ENCODE data around the gene CA11.

DNA sequence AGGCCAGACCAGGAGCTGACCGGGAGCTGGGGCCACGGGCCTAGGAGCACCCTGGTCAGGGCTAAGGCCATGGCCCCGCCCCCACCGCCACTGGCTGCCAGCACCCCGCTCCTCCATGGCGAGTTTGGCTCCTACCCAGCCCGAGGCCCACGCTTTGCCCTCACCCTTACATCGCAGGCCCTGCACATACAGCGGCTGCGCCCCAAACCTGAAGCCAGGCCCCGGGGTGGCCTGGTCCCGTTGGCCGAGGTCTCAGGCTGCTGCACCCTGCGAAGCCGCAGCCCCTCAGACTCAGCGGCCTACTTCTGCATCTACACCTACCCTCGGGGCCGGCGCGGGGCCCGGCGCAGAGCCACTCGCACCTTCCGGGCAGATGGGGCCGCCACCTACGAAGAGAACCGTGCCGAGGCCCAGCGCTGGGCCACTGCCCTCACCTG is 20.1 kb downstream of the CA11 start:
- TF ChIP-seq, protein P1, sequence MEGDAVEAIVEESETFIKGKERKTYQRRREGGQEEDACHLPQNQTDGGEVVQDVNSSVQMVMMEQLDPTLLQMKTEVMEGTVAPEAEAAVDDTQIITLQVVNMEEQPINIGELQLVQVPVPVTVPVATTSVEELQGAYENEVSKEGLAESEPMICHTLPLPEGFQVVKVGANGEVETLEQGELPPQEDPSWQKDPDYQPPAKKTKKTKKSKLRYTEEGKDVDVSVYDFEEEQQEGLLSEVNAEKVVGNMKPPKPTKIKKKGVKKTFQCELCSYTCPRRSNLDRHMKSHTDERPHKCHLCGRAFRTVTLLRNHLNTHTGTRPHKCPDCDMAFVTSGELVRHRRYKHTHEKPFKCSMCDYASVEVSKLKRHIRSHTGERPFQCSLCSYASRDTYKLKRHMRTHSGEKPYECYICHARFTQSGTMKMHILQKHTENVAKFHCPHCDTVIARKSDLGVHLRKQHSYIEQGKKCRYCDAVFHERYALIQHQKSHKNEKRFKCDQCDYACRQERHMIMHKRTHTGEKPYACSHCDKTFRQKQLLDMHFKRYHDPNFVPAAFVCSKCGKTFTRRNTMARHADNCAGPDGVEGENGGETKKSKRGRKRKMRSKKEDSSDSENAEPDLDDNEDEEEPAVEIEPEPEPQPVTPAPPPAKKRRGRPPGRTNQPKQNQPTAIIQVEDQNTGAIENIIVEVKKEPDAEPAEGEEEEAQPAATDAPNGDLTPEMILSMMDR (IDR thresholded peaks at IDR 0.05), result no peak
- TF ChIP-seq CHD2 (IDR thresholded peaks at IDR 0.05; ENCODE audit: low read length, partially characterized antibody), result no peak
- no peak for TF ChIP-seq NFIC (IDR thresholded peaks at IDR 0.05; ENCODE audit: borderline replicate concordance)
- no peak for TF ChIP-seq YY1 (IDR thresholded peaks at IDR 0.05; ENCODE audit: low read depth)
- TF ChIP-seq EZH2phosphoT487 (IDR thresholded peaks at IDR 0.05; ENCODE audit: borderline replicate concordance, low read depth), result no peak
- no peak for TF ChIP-seq SMC3 (IDR thresholded peaks at IDR 0.05; ENCODE audit: low read depth, low read length)

All from SK-N-SH (cell line).